Sciatic nerve (tissue), 2 donors: Measurements from ENCODE around the gene LRRC4B. TPM values are rescaled to one million over a fixed set of nuclear protein-coding genes. Genes with fewer than 3 reads are reported as not detected.

Experiments used
- ATAC-seq: fragments of 200-7000 bp; cut with Tn5 transposase; one replicate; pipeline ENCODE4 v1.9.1; 2020; ENCODE audit warnings: mild to moderate bottlenecking, moderate library complexity
- DNase-seq: peaks from one replicate; pipeline ENCODE4 v3.0.0-alpha.2; 2020; ENCODE audit warnings: low spot score
- intact Hi-C: fragments of 100-400 bp; cut with DNase I; formaldehyde crosslinking; loops from one replicate; pipeline ENCODE4 v1.14.2; 2022
- total RNA-seq: library from RNA; stranded (reverse); fragmentation: NEBNext Ultra II Directional; extraction: Animal tissue kit (Norgen Biotek cat#: 25700); gene quantifications from one replicate; pipeline ENCODE4 v1.2.1, GENCODE V29; 2021
- donor health status: DM: no; HTN: no; CAD: no.
- donor health status: DM: no; HTN: no; CAD: no.

The LRRC4B gene
- total RNA-seq, 1 donor from 2014 or later: 3.5 TPM

- intact Hi-C loops: no loop called here
- DNase-seq (no peak), ATAC-seq (no peak)
Measured at GRCh38 chr19:50512112-50512998, 55.9 kb downstream of the LRRC4B start.

DNA sequence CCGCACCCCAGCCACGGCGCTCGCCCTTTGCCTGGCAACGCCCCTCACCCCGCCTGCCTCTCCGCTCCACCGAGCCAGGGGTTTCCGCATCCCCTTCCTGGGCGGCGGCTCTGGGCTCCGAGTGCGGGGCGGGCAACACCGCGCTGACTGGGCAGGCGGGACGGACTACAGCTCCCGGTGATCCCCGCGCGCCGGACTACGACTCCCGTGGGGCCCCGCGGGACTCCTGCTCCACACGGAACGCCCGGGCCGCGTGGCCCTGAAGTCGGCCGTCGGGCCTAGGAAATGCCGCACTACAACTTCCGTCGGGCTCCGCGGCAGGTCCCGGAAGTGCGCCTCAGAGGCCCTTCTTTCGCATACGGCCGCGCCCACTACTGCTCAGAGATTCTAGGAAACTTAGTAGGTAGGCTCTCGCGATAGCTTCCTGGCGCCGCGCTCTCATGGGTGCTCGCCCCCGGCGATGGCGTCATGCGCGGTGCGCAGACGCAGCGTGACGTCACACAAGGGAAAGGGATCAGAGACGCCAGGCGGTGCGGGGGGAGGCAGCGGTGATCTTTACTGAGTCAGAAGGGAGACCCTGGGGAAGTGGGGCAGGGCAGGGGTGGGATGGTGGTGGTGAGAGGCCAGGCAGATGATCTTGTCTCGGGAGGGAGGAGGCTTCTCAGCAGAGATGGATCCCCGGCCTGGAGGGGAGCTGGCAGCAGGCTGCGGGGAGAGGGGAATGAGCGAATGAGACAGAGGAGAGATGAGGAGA, 57.0 kb downstream of the LRRC4B start, which contains the start of gene JOSD2:
Gene JOSD2, minus strand, starts transcription at position 123 of the 754 bp plus-strand sequence. CDS start 760 bp downstream, outside the sequence.
- DNase-seq (peak; percentile 99), ATAC-seq (peak; percentile 96)
- intact Hi-C loops: no loop called here

- intact Hi-C loops: no loop called here
- DNase-seq (no peak), ATAC-seq (no peak)
Measured at GRCh38 chr19:50510700-50511068, 57.6 kb downstream of the LRRC4B start.

- ATAC-seq: no peak
- intact Hi-C loops: no loop called here
- no peak for DNase-seq
Measured at GRCh38 chr19:50510121-50510670, 58.0 kb downstream of the LRRC4B start.

GRCh38 chr19:50509366-50509765, 58.9 kb downstream of the LRRC4B start:
- no peak for DNase-seq
- intact Hi-C loops: no loop called here

GRCh38 chr19:50508843-50509190, 59.4 kb downstream of the LRRC4B start:
- ATAC-seq: no peak
- intact Hi-C loops: no loop called here
- DNase-seq: no peak

More at GRCh38 chr19:50509366-50509765, 58.9 kb downstream of the LRRC4B start:
- ATAC-seq: no peak

- ATAC-seq: no peak
- DNase-seq: no peak
- intact Hi-C loops: no loop called here
Measured at GRCh38 chr19:50507376-50507775, 60.9 kb downstream of the LRRC4B start.

DNA sequence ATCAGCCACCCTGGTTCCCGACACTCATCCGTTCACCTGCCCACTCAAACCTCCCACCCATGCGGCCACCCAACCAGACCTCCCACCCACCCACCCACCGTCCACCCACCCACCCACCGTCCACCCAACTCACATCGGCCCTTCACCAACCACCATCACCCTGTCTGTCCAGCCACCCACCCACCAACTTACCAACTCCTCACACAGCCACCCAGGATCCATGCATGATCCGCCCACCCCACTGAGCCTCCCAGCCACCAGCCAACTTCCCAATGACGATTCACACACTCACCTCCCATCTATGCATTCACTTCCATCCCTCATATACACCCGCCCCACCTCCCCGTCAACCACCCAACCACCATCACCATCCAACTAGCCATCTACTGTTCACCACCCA, 61.5 kb downstream of the LRRC4B start:
- ATAC-seq (no peak), DNase-seq (no peak)
- intact Hi-C loops: no loop called here

DNA sequence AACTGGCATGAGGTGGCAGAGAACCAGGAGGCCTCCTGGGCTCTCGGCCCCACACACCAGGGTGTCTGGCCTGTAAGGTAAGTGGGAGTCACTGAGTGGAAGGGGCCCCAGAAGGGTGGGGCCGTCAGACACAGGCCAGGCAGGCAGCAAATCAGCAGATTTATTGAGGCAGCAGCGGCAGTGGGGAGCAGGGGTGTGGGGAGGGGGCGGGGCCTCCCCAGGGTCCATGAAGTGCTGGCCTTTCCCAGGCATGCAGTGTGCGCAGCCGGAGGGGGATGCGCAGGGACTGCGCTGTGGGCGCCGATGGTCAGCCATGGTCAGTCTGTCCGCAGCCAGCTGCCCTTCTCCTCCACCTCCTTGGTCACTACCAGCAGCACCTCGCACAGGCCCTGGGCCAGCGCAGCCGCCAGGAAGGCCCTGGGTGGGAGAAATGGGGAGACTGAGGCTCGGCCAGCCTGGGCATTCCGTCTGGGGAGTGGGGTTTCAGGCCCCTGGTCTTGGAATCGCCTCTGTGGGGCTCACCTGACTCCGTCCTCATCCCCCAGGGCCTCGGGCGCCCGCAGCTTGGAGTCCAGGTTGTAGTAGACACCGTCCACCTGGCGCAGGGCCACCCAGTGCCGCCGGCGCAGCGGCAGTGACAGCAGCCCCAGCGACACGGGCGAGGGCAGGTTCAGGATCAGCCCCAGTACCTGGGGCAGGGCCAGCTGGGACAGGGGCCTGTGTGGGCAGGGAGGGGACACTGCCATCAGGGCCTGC, 62.2 kb downstream of the LRRC4B start:
- ATAC-seq: no peak
- no peak for DNase-seq

DNA sequence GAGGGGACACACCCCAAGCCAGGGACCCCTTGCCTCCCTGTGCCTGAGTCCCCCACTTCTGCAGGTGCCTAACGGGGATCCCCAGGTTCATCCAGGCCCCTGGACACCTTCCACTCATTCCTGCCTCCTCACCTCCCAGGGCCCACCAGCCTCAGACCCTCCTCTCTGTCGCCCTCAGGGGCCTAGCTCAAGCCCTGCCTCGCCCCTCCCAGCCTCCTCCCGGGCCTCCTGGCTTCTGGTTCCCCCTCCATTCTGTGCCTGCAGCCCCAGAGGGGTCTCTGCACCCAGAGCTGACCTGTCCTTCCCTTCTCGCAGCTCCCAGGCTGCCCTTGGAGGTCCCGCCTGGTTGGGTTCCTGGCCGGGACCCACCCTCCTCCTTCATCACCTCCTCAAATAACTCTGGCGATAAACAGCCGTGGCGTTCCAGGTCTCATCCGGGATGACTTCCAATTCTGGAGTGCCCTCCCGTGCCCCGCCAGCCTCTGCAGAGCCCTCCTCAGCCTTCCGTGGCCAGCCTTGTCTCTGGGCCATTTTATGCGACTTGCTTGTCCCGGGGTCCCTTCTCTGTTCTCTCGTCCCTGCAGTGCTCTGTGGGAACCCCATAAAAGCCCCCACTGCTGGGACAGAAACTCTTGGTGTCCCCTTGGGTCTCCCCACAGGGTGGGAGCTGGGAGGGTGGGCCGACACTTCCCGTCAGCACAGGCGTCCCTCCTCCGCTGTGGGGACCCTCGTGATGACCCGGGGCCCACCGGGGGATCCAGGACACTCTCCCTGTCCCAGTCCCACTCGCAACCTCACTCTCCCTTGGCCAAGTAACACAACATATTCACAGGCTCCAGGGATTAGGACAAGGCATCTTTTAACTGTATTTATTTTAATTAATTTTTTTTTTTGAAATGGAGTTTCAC, 66.4 kb downstream of the LRRC4B start:
- peak; percentile 7 for ATAC-seq
- DNase-seq: no peak
- intact Hi-C loops: no loop called here

More for the DNA sequence above, 62.2 kb downstream of the LRRC4B start:
- intact Hi-C loops: no loop called here

- intact Hi-C loops: no loop called here
Measured at GRCh38 chr19:50501186-50501567, 67.1 kb downstream of the LRRC4B start.

DNA sequence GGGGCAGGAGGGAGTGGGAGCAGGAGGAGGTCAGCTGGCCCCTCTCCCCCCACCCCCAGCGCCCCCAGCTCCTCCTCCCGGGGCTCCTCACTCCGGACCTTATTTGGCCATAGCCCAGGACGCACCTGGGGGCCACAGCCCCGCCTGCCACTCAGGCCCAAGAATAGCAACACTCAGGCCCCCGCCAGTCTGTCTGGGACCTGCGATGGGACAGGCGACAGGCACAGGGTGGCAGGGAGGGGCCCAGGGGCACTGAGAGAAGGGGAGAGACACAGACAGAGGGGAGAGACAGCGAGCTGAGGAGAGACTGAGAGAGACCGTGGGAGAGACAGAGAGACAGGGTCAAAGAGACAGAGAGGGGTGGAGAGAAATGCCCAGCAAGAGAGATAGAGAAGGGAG, 67.5 kb downstream of the LRRC4B start:
- DNase-seq (no peak), ATAC-seq (no peak)
- intact Hi-C loops: no loop called here

More at GRCh38 chr19:50501186-50501567, 67.1 kb downstream of the LRRC4B start:
- no peak for DNase-seq
- no peak for ATAC-seq

DNA sequence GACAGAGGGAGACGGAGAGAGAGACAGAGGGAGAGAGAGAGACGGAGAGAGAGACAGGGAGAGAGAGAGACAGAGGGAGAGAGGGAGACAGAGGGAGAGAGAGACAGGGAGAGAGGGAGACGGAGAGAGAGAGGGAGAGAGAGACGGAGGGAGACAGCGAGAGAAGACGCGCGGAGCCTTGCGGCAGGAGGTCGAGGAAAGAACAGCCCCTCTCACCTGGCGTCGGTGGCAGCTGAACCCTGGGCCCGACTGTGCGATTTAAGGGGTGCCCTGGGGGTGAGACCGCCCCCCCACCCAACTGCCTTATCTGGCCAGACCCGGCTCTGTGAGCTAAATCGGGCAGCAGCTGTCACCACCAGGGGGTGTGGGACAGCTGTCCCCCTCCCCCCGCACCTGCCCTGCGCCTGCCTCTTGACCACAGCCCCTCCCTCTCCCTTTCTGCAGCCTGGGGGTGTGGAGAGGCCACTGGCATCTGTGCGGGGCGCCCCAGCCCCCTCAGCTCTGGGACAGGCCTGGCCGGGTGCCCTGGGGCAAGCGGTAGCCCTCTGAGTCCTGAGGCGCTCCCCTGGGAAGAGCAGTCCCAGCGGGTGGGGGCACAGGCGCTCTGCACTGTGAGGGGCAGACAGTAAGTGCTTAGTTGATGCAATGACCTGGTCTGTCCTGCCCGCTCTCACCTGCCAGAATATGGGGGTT, 68.0 kb downstream of the LRRC4B start:
- intact Hi-C loops: no loop called here
- peak; percentile 13 for ATAC-seq
- DNase-seq: no peak

DNA sequence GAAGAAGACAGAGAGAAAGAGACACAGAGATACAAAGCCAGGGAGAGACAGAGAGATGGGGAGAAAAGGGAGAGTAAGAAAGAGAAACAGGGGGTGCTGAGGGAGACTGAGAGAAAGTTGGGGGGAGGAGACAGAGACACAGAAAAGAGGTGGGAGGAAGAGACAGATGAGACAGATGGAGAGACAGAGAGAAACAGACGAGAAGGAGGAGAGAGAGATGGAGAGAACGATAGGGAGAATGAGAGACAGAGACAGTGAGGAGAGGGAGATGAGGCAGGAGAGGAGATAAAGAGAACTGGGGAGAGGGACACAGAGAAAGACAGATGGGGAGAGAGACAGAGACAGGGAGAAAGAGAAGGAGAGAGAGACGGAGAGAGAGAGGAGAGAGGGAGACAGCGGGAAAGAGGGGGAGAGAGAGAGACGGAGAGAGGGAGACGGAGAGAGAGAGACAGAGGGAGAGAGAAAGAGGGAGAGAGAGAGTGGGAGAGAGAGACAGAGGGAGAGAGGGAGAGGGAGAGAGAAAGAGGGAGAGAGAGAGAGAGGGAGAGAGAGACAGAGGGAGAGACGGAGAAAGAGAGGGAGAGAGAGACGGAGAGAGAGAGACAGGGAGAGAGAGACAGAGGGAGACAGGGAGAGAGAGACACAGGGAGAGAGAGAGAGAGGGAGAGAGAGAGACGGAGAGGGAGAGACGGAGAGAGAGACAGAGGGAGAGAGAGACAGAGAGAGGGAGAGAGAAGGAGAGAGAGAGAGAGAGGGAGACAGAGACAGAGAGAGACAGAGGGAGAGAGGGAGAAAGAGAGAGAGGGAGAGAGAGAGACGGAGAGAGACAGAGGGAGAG, 69.8 kb downstream of the LRRC4B start:
- intact Hi-C loops: no loop called here
- DNase-seq (no peak), ATAC-seq (no peak)

DNA sequence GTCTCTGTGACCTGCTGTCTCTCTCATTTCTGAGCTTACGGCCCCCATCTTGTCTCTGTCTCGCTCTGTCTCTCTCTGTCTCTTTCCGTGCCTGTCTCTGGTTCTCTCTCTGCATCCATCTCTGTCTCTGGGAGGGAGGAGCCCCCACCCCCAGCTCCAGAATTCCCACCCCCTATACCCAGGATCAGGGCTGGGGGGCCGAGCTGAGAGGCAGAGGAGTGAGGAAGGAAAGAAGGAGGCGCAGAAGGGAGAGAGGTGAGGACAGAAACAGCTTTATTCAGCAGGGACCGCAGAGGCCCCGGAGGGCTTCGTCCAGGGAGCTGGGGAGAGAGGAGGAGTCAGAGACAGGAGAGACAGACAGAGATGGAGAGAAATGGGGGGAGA, 71.2 kb downstream of the LRRC4B start:
- intact Hi-C loops: no loop called here
- ATAC-seq (peak; percentile 6), DNase-seq (no peak)

DNA sequence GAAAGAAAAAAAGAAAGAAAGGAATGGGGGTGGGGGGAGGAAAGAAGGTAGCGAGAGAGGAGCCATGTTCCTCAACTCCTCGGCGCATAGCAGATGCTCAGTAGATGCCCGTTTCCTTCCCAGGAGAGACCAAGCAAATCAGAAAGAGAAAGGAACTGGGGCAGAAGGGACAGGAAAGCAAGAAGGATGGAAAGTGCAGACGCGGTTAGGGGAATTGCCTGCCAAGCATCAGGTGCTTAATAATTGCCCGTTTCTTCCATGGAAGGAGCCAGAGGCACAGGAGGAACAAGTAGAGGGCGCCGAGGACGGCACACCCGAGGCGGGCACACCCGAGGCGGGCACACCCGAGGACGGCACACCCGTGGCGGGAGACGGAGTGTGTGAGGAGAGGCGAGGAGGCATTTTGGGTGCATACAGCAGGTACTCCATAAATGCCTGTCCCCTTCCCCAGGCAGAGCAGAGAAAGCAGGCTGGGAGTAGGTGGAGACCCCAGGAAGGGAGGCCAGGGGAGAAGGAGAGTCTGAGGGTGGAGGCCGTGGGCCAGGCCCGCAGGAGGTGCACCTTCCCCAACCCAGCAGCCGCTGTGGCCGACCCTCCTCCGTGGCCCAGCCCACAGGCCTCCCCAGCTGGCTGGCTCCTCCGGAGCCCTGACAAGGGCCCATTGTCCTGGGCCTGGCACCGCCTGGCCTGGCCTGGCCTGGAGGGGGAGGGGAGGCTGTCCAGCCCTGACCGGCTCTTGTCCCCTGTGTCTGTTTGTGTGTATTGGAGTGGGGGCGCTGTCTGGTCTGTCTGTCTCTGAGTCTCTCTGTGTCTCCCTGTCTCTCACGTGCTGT, 71.8 kb downstream of the LRRC4B start:
- intact Hi-C loops: no loop called here
- peak; percentile 92 for ATAC-seq

More for the DNA sequence above, 71.8 kb downstream of the LRRC4B start:
- DNase-seq: peak; percentile 78
